ENCODE data around the gene ST6GALNAC6.
A peak's percentile ranks its signal among the peaks of the same experiment; 100 is the strongest.

ST6GALNAC6 gene

DNA sequence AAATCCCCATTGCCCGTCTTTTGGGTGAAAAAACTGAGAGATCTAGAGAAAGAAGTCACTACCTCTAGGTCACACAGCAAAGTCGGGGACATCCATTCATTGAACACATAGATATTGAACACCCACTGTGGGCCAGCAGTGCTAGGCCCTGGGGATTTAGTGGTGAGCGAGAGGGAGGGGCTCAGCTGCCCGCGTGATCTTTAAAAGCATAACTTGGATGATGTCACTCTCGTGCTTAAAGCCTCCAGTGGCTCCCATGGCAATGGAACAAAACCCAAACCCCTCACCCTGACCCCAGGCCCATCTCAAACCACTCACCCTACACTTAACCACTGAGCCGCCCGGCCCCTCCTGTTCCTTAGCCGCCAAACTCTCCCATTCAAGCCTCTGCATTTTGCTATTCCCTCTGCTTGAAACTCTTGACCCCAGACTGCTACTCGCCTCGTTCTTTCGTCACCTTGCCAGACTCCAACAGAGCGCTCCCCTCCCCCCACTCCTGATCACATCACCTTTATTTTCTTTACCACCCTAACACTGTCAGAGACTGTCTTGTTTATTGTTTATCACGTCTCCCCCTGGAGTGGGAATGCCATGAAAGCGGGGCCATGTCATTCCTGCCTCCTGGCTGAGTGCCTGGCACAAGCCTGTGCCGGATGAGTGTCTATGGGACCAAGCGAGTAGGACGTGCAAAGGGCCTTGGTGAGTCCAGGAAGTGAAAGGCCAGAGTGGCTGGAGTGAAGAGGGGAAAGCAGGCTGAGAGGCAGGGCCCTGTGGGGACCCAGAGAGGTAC, 31.9 kb upstream of the ST6GALNAC6 start:
- no peak for DNase-seq

DNA sequence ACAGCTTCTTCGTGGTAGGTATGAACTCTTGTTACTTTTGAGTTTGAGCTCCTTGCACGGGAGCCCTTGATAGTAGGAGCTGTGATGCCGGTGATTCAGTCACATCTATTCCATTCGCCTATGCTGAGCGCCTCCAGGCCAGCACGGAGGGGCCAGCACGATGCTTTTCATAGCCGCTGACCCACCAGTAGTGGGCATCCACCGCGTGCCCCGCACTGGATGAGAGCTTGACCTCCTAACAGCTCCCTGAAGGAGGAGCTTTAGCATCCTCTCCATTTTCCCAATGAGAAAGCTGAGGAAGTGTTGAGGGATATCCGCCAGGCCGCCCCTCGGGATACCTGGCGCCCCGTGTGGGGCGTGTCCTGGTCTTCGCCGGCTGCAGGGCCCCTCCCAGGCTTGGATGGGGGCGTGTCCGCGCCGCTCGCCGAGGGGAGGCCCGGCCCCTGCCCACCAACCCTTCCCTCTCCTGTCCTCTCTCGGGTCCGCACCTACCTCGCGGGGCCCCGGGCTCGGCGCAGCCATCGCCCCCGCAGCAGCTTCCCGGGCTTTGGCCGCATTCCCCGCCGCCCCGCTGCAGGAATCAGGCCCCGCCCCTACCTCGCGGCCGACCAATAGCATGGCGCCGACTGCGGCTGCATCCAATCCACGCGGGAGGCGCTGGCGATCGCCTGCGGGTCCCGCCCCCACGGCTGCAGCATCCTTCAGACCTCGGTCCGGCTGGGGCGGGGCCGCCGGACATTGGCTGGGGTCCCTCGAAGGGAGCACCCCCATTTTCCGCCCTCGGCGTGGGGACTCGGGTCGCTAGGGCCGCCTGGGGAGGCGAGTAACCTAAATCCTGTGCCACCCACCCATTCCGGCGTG, 31.1 kb upstream of the ST6GALNAC6 start, which contains the start of gene PIP5KL1:
Gene PIP5KL1 (minus strand): TSS at position 547 of the 861 bp plus-strand sequence. CDS start 25 bp downstream, at position 522.
- DNase-seq = peak; percentile 69

DNA sequence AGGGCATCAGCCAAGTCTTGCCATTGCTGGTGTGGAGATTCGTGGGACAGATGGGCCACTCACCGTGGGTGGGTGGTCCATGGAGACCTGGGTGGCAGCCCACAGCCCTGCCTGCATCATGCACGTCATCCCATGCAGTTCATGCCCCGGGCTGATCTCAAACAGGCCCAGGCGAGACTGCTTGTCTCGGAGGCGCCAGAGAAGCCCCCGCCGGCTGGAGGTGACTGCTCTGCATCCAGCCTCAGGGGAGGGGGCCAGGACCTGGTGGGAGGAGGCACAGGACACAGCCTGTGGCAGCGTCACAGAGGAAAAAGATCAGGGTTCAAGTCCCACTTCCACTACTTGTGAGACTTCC, 30.2 kb upstream of the ST6GALNAC6 start:
- no peak for DNase-seq

GRCh38 chr9:127928676-127929624, 29.5 kb upstream of the ST6GALNAC6 start:
- DNase-seq = no peak

DNA sequence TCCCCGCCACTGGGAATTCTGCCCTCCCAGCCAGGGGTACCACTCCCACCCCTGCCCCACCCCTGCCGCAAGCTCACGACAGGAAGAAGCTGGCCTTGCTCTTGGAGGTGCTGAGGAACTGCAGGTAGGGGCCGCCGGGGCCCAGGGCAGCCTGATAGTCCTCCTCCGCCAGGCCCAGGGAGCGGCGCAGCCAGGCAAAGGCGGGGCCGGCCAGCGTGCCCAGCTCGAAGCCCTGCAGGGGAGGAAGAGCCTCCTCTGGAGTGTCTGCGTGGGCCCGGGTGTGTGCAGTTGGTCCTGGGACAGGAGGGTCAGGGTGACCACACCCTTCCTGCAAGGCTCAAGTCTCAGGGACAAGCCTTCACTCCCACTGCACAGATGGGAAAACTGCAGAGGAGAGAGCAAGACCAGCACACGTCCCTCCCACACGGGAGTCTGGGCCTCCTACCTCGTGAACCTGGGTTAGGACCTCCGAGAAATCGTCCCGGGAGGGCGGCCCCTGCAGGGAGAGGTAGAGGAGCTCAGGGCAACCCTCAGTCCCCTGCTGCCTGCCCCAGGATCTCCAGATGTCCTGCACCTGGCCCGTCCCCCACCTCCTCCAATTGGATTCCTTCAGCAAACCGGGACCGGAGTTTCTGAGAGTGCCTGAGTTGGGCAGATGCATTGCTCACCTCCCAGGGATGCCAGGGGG, 28.7 kb upstream of the ST6GALNAC6 start:
- DNase-seq = no peak

DNA sequence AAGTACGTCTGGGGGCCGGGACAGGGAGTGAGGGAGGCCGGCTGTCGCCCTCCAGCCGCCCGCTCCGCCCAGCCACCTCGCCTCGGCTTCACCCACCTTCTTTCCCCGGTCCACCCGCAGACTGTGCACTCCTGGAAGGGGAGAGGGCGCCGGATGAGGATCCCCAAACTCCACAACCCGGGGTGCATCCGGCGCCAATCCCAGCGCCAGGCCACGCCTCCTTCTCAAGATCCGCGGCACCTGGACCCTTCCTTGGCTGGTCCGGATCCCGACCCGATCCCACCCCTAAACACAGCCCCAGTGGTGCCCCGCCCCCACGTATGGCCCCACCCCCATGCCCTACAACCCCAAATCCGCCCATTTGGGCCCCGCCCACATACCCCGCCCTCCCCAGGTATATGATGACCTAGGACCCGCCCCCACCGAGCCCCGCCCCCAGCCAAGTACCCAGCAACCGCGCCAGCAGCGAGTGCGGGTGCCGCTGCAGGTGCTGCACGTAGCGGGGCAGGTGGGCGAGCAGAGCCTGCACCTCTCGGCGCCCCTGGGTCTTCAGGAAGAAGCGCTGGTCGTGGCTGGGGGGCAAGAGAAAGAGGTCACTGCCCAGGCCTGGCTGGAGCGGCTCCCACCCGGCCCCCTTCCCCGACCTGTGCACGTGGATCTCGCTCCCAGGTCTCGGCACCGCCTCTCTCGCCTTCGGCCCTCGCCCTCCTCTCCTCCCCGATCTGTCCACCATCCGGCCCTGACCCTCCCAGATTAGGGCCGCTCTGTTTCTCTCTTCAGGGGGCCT, 28.0 kb upstream of the ST6GALNAC6 start:
- DNase-seq = peak; percentile 73

DNA sequence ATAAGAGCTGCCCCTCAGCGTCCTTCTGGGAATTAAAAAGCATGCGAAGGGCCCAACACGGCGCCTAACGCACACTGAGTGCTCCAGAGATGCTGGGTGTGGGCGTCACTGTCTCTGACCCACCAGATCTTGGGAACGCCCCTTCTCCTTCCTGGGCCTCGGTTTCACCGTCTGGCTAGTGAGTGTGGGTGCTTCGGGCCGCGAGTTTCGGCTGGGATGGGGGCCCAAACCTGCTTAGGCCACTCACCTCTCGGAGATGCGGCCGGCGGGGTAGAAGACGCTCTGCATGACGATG, 27.4 kb upstream of the ST6GALNAC6 start:
- DNase-seq = no peak

- no peak for DNase-seq
Observed at GRCh38 chr9:127925959-127926905, 26.8 kb upstream of the ST6GALNAC6 start.

- DNase-seq = no peak
Observed at GRCh38 chr9:127924736-127925444, 25.5 kb upstream of the ST6GALNAC6 start.

- DNase-seq = no peak
Observed at GRCh38 chr9:127923771-127924170, 24.4 kb upstream of the ST6GALNAC6 start.

DNA sequence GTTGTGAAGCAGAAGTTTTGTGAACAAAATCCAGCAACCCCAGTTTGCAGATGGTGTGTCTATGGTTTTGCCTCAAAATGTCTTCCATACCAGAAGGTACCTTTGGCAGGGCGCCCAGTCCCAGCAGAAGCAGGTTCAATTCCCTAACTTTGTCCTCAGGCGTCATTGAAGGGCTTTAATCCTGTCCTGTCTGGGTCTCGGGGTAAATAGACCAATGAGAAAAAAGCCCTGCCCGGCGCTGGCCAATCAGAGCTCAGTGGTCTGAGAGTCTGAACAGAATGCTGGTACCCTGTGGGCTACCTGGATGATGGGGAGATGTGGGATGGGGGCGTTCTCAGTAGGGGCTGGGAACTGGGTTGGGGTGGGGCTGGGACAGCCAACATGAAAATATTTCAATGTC, 23.6 kb upstream of the ST6GALNAC6 start:
- no peak for DNase-seq

DNA sequence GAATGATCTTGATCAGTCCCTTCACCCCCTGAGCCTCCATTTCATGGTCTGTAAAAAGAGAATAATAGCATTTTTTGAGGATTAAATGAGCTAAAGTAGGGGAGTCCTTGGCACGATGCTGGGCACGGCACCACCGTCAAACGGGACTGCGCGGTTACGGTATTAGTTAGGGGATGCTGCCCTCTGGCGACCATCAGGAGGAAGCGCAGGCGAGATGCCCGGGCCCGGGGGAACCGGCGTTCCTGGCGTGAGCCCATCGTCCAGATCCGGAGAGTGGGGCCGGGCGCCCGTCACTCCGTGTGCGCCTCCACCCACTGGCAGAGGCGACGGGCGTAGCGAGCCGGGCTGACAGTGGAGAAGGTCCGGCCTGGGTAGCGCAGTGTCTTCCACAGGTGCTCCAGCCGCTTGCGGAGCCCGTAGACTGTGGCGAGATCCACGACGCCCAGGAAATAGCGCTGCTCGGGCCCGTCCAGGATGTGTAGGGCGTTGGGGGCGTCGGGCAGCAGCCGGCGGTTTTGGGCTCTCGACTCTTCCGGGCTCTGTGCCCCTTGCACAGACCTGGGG, 22.2 kb upstream of the ST6GALNAC6 start:
- DNase-seq = peak; percentile 74

DNA sequence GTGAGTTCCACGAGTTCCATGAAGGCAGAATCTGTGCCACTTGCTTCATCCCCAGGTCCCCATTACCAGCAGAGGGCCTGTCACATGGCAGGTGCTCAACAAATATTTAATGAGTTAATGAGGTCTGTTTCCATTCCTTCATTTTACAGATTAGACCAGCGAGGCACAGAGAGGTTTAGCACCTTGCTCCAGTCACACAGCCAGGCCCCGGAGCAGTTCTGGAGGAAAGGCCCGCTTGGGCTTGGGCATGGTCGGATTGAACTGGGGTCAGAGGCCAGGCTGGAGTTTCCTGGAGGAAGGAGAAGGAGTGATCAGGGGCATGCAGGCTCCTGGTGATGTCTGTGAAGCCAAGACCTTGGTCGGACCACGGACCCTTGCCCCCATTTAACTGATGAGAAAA, 21.4 kb upstream of the ST6GALNAC6 start:
- DNase-seq = no peak

DNA sequence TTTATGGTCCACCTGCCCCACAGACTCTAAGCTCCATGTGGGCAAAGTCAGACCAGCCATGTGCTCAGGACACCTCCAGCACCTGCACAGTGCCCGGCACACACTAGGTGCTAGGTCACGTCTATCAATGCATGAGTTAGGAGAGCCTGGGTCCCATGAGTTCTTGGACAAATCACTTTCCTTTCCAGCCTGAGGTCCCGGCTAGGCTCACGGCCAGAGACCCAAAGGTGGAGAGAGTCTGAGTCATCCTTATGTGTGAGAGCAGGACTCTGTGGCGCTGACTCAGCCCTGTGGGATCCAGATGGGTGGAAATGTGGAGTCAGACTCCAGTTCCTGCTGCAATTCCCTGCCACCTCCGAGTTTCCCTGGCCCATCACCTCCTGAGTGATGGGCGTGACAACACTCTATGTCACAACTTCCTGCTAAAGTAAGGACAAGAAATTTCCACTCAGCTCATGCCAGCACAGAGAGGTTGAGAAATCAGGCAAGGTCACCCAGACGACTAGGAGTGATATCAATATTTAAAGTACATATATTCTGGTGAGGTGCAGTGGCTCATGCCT, 19.9 kb upstream of the ST6GALNAC6 start:
- DNase-seq = no peak

DNA sequence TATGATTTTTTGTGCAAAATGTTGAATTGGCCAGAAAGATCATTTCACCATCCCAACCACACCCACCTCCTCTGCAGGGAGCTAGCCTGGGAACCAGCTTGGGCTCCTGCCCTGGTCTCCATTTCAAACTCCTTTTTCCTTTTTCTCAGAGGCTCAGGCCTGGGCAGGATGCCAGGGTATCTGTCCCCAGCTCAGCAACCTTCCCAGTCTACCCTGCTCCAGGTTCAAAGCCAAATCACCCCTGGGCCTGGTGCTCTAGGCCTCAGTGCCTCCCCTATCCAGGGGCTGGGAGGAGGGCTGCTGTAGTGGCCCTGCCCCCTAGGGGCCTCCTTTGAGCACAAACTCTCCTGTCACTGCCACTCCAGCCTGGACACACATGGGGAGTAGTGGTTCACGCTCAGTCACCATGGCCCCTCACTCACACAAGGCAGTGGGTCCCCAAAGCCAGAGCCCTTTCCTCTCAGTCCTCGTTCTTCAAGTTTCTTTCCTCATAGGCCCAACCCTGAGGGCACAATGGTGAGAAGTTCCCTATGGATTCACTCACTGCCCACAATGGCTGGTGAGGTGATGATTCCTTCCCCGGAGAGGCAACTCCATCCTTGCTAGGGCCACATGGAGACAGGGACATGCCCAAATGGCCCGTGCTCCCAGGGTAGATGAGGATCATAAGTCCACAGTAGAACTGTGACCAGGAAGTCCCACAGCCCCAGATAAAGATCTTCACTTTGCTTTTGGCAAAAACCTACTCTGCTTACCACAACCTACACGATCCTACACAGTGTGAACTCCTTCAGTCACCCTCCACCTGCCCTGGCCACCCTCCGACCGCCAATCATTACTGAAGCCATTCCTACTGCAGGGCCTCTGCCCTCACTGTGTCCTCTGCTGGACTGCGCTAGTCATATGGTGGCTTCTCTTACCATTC, 19.0 kb upstream of the ST6GALNAC6 start:
- no peak for DNase-seq

DNA sequence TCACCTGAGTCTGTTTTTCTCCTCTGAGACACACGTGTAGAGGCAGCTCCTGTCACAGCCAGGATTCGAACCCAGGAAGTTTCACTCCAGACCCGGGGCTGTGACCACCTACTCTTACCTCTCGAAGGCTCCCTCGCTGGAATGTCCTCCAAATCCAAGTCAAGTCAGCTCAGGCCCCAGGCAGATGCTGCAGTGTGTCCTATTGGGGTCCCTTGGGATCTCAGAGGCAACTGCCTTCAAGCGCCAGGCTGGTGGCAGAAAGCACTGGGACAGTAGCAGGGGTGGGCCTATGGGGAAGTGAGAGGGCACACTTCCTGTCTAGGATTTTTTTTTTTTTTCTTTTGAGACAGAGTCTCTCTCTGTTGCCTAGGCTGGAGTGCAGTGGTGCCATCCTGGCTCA, 18.2 kb upstream of the ST6GALNAC6 start:
- DNase-seq = no peak

- peak; percentile 90 for DNase-seq
Observed at GRCh38 chr9:127916720-127917581, 17.5 kb upstream of the ST6GALNAC6 start, which contains the start of gene ST6GALNAC4. TSS of gene ST6GALNAC4 (minus strand) at chr9:127917041. CDS start at chr9:127916419, 622 bp downstream.

Data from effector CD4-positive, alpha-beta T cell (primary cell).